Cardiac muscle cell (in vitro differentiated cells and primary cell): ENCODE results near the gene TBXA2R. TPM values are rescaled to one million over a fixed set of nuclear protein-coding genes. Genes with fewer than 3 reads are reported as not detected.
A peak's percentile ranks its signal among the peaks of the same experiment; 100 is the strongest.
"Not testable (repeated sequence)": the region's sequence is repeated elsewhere in the genome, so short reads cannot be mapped to it uniquely, and the experiment has no call there.

Experiments
- DNase-seq, 2 donors: peaks; one replicate each; pipeline versions ENCODE4 v3.0.0 to v3.0.0-alpha.2; 2010 to 2017; ENCODE audit warnings: low read depth in 1 of 2, low spot score in 1 of 2
- H3K27ac ChIP-seq: fragments of 200-600 bp; sonication (generic); 2 replicates; pipeline ENCODE4 v1.5.1; 2016
- H3K27me3 ChIP-seq: fragments of 200-600 bp; sonication (generic); 2 replicates; pipeline ENCODE4 v1.6.0; 2016; ENCODE audit warnings: control low read depth
- H3K36me3 ChIP-seq: fragments of 200-600 bp; sonication (generic); 2 replicates; pipeline ENCODE4 v1.5.1; 2016; ENCODE audit warnings: control low read depth
- H3K4me1 ChIP-seq: fragments of 200-600 bp; sonication (generic); 2 replicates; pipeline ENCODE4 v1.8.1; 2017; ENCODE audit warnings: low read depth, mild to moderate bottlenecking, mixed run types
- H3K4me3 ChIP-seq: fragments of 200-600 bp; sonication (generic); 2 replicates; pipeline ENCODE4 v1.5.1; 2016; ENCODE audit warnings: mild to moderate bottlenecking
- H3K9me3 ChIP-seq: fragments of 200-600 bp; sonication (generic); 2 replicates; pipeline ENCODE4 v1.5.1; 2017; ENCODE audit warnings: low read depth, mild to moderate bottlenecking, control low read depth
- polyA plus RNA-seq: library from polyadenylated mRNA; unstranded; fragments of >200 nt; fragmentation: Nextera tagmentation; extraction: Ambion mirVana; gene quantifications from 2 replicates; pipeline ENCODE4 v1.2.1, GENCODE V29; 2016
- total RNA-seq: library from RNA; depleted of rRNA; stranded (reverse); fragments of >200 nt; gene quantifications from 2 replicates; pipeline ENCODE4 v1.2.3, GENCODE V29; 2016
- TF ChIP-seq, protein P1 (sequence below): IDR thresholded peaks from 2 replicates; pipeline ENCODE4 v1.5.1; 2012; ENCODE audit warnings: low read depth, mild to moderate bottlenecking, low read length

Gene TBXA2R
- total and polyA plus RNA-seq, 2 experiments from 2014 or later: 0.15 to 1.0 TPM

GRCh38 chr19:3586707-3587346, 19.8 kb downstream of the TBXA2R start:
- TF ChIP-seq, protein P1, sequence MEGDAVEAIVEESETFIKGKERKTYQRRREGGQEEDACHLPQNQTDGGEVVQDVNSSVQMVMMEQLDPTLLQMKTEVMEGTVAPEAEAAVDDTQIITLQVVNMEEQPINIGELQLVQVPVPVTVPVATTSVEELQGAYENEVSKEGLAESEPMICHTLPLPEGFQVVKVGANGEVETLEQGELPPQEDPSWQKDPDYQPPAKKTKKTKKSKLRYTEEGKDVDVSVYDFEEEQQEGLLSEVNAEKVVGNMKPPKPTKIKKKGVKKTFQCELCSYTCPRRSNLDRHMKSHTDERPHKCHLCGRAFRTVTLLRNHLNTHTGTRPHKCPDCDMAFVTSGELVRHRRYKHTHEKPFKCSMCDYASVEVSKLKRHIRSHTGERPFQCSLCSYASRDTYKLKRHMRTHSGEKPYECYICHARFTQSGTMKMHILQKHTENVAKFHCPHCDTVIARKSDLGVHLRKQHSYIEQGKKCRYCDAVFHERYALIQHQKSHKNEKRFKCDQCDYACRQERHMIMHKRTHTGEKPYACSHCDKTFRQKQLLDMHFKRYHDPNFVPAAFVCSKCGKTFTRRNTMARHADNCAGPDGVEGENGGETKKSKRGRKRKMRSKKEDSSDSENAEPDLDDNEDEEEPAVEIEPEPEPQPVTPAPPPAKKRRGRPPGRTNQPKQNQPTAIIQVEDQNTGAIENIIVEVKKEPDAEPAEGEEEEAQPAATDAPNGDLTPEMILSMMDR: no peak
- H3K36me3 ChIP-seq: no peaks in the 10 kb centered on the region
- H3K4me3 ChIP-seq: no peak overlapping the region
- H3K4me1 ChIP-seq: no peaks in the 10 kb centered on the region
- no peaks in the 10 kb centered on the region for H3K9me3 ChIP-seq
- H3K27ac ChIP-seq: no peak overlapping the region
- no peak for DNase-seq
- peaks cover 41% of the 10 kb centered on the region for H3K27me3 ChIP-seq

DNA sequence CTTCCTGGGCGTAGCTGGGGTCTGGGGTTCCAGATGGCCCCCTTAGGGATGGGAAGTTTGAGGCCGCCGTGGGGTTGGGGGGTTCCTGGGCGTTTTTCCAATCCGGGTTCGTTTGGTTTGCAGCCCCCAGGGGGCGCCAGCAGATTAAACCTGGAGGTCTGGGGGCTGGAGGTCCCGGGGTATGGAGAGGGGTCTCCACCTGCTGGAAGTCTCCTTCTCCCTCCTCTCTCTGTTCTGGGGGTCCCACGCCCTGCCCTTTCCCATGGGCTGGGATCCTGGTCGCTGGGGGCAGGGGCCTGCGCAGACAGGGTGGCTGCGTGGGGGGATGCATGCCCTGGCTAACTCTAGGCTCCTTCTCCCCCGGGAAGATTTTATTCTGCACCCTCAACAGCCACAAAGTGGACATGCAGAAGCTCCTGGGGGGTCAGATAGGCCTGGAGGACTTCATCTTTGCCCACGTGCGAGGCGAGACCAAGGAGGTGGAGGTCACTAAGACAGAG, 20.5 kb downstream of the TBXA2R start:
- Histone ChIP-seq H3K4me3 (peak overlapping the region; percentile 14), H3K27ac (no peak overlapping the region), H3K27me3 (peaks cover 41% of the 10 kb centered on the region), H3K9me3 (no peaks in the 10 kb centered on the region), H3K4me1 (no peaks in the 10 kb centered on the region), H3K36me3 (no peaks in the 10 kb centered on the region)
- DNase-seq: peak in 1 of 2 donors; percentile 42
- TF ChIP-seq, protein P1: peak; percentile 51

- TF ChIP-seq, protein P1: no peak
- H3K27me3 ChIP-seq: peaks cover 41% of the 10 kb centered on the region
- DNase-seq: no peak
Measured at GRCh38 chr19:3585301-3586126, 21.2 kb downstream of the TBXA2R start, which contains the start of gene GIPC3. Gene GIPC3, plus strand, starts transcription at chr19:3585478. Its CDS starts 120 bp downstream, at chr19:3585598.

DNA sequence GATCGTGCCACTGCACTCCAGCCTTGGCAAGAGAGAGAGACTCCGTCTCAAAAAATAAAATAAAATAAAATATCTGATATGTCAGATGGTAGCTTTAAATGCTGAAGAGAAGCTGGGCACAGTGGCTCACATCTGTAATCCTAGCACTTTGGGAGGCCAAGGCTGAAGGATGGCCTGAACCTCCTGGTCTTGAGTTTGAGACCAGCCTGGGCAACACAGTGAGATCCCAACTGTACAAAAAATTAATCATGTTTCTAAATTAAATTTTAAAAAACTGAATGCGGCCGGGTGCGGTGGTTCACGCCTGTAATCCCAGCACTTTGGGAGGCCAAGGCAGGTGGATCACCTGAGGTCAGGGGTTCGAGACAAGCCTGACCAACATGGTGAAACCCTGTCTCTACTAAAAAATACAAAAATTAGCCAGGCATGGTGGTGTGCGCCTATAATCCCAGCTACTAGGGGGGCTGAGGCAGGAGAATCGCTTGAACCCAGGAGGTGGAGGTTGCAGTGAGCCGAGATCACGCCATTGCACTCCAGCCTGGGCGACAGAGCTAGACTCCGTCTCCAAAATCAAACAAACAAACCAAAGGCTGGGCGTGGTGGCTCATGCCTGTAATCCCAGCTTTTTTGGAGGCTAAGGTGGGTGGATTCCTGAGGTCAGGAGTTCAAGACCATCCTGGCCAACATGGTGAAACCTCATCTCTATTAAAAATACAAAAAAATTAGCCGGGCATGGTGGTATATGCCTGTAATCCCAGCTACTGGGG, 22.5 kb downstream of the TBXA2R start:
- H3K27ac ChIP-seq, DNase-seq, H3K4me3 ChIP-seq, H3K4me1 ChIP-seq, H3K9me3 ChIP-seq, H3K36me3 ChIP-seq: not testable (repeated sequence)
- peaks cover 41% of the 10 kb centered on the region for H3K27me3 ChIP-seq

More at GRCh38 chr19:3585301-3586126, 21.2 kb downstream of the TBXA2R start, which contains the start of gene GIPC3:
- H3K9me3 ChIP-seq: no peaks in the 10 kb centered on the region
- no peak within 1 kb of the TSS for H3K27ac ChIP-seq
- no peaks in the 10 kb centered on the region for H3K36me3 ChIP-seq
- H3K4me1 ChIP-seq: no peaks in the 10 kb centered on the region
- H3K4me3 ChIP-seq: peak within 1 kb of the TSS; percentile 14

DNA sequence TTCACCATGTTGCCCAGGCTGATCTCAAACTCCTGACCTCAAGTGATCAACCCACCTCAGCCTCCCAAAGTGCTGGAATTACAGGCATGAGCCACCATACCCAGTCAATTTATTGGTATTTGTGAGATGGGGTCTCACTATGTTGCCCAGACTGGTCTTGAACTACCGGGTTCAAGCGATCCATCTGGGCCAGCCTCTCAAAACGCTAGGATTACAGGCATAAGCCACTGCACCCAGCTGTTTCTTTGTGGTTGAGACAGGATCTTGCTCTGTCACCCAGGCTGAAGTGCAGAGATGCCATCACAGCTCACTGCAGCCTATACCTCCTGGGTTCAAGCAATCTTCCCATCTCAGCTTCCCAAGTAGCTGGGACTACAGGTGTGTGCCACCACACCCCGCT, 24.9 kb downstream of the TBXA2R start:
- DNase-seq, H3K4me3 ChIP-seq, H3K36me3 ChIP-seq, H3K4me1 ChIP-seq, H3K9me3 ChIP-seq, H3K27ac ChIP-seq: not testable (repeated sequence)
- peaks cover 38% of the 10 kb centered on the region for H3K27me3 ChIP-seq

DNA sequence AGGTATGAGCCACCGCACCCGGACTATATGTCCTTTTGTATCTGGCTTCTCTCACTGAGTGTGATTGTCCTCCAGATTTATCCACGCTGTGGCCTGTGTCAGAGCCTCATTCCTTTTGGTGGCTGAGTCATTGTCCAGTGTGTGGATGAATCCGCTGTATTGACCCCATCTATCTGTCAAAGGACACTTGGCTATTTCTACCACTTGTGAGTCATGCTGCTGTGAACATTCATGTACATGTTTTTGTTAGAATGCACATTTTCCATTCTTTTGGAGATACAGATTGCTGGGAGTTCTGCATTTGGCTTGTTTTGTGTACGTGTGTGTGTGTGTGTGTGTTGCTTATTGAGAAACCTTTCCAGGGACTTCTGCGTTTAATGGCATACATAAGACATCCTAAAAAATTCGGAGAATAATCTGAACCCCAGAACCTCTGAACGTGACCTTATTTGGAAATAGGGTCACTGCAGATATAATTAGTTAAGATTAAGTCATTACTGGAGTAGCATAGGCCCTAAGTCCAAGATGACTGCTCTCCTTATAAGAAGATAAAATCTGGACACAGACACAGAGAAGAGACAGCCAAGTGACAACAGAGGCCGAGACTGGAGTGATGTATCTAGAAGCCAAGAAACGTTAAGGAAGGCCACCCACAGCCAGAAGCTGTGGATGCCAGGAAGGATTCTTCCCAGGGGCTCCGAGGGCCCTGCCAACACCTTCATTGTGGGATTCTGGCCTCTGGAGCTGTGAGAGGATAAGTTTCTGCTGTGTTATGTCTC, 26.3 kb downstream of the TBXA2R start:
- H3K27ac ChIP-seq: no peak overlapping the region
- peaks cover 3% of the 10 kb centered on the region for H3K4me1 ChIP-seq
- DNase-seq: peak in 1 of 2 donors; percentile 91
- peaks cover 23% of the 10 kb centered on the region for H3K27me3 ChIP-seq
- no peak overlapping the region for H3K4me3 ChIP-seq
- no peaks in the 10 kb centered on the region for H3K36me3 ChIP-seq
- TF ChIP-seq, protein P1: no peak
- no peaks in the 10 kb centered on the region for H3K9me3 ChIP-seq
